B cell (primary cell): ENCODE results near the gene FLT3LG. TPM values are rescaled to one million over a fixed set of nuclear protein-coding genes. Genes with fewer than 3 reads are reported as not detected.

Experiments
- ATAC-seq: fragments of 200-7000 bp; cut with Tn5 transposase; one replicate; pipeline ENCODE4 v1.10.0; 2021; ENCODE audit warnings: low read depth, mild to moderate bottlenecking, moderate number of reproducible peaks, moderate library complexity
- CTCF ChIA-PET: fragments of 350-600 bp; sonication (Branson Sonifier 250); formaldehyde crosslinking; loops from one replicate; lab custom pipeline; 2021; ENCODE audit warnings: antibody characterized with exemption, inconsistent platforms; lab: Charles Lee
- POLR2A ChIA-PET: fragments of 350-600 bp; sonication (Branson Sonifier 250); formaldehyde crosslinking; loops from one replicate; lab custom pipeline; 2021; ENCODE audit warnings: antibody characterized with exemption; lab: Charles Lee
- DNase-seq: peaks from one replicate; pipeline ENCODE4 v3.0.0; 2013
- H2AFZ ChIP-seq: 2 replicates; pipeline ENCODE4 v1.6.1; 2012; ENCODE audit warnings: mild to moderate bottlenecking, low read depth, low read length; ENCODE audit not compliant: insufficient read depth, poor library complexity, severe bottlenecking
- H3K27ac ChIP-seq, 2 donors: 1 replicate in 1 of 2; 2 replicates in 1 of 2; pipeline ENCODE4 v1.5.1; 2012 to 2013; ENCODE audit warnings: low read length in 2 of 2, mild to moderate bottlenecking in 2 of 2, moderate library complexity in 1 of 2
- H3K27me3 ChIP-seq, 4 experiments: fragments of 200-600 bp in 1 of 4; sonication (generic) in 1 of 4; replicated peaks in 1 of 4; 1 replicate in 2 of 4; 2 replicates in 2 of 4; pipeline versions ENCODE4 v1.6.1 to v1.7.0; 2013 to 2016; ENCODE audit warnings: low read length in 3 of 4, mild to moderate bottlenecking in 2 of 4, mixed read lengths in 1 of 4, moderate library complexity in 1 of 4; ENCODE audit not compliant: insufficient read depth in 4 of 4, control insufficient read depth in 3 of 4; ENCODE audit errors: control extremely low read depth in 1 of 4
- H3K36me3 ChIP-seq, 2 experiments: replicated peaks in 1 of 2; 1 replicate in 1 of 2; 2 replicates in 1 of 2; pipeline versions ENCODE4 v1.6.1 to v1.7.1; 2013; ENCODE audit warnings: low read length in 1 of 2; ENCODE audit not compliant: insufficient read depth in 2 of 2, control insufficient read depth in 1 of 2; ENCODE audit errors: control extremely low read depth in 1 of 2, extremely low read depth in 1 of 2
- H3K4me1 ChIP-seq, 2 donors: fragments of 200-600 bp in 1 of 2; sonication (generic) in 1 of 2; 1 replicate in 1 of 2; 2 replicates in 1 of 2; pipeline versions ENCODE4 v1.5.1 to v1.6.1; 2013 to 2017; ENCODE audit warnings: low read length in 2 of 2; ENCODE audit not compliant: control insufficient read depth in 2 of 2, insufficient read depth in 2 of 2
- H3K4me2 ChIP-seq: replicated peaks from 2 replicates; pipeline ENCODE3; 2012; ENCODE audit warnings: mild to moderate bottlenecking, low read depth, low read length; ENCODE audit not compliant: poor library complexity, severe bottlenecking
- H3K4me3 ChIP-seq, 5 experiments: fragments of 200-600 bp in 1 of 5; sonication (generic) in 1 of 5; 1 replicate in 3 of 5; 2 replicates in 2 of 5; pipeline versions ENCODE4 v1.5.1 to v1.7.0; 2011 to 2016; ENCODE audit warnings: low read length in 4 of 5, mild to moderate bottlenecking in 4 of 5, low read depth in 2 of 5, control low read depth in 1 of 5, moderate library complexity in 1 of 5; ENCODE audit not compliant: insufficient read depth in 1 of 5; ENCODE audit errors: control extremely low read depth in 1 of 5, extremely low read depth in 1 of 5
- H3K79me2 ChIP-seq: fragments of 200-600 bp; sonication (generic); one replicate; pipeline ENCODE4 v1.6.0; 2016; ENCODE audit warnings: low read length; ENCODE audit not compliant: control insufficient read depth, insufficient read depth
- H3K9ac ChIP-seq: fragments of 200-600 bp; sonication (generic); 2 replicates; pipeline ENCODE4 v1.6.1; 2017; ENCODE audit warnings: mild to moderate bottlenecking, low read length, moderate library complexity
- H3K9me3 ChIP-seq, 3 donors: one replicate each; pipeline versions ENCODE4 v1.6.1 to v1.7.1; 2013; ENCODE audit warnings: low read length in 2 of 3; ENCODE audit not compliant: control insufficient read depth in 2 of 3, insufficient read depth in 1 of 3; ENCODE audit errors: control extremely low read depth in 1 of 3
- H4K20me1 ChIP-seq: 2 replicates; pipeline ENCODE4 v1.6.0; 2012; ENCODE audit warnings: mild to moderate bottlenecking, low read length; ENCODE audit not compliant: insufficient read depth, control insufficient read depth, poor library complexity, severe bottlenecking
- H3K27ac Mint-ChIP-seq: one replicate; pipeline ENCODE4 v1.8.0; 2021; ENCODE audit warnings: mixed read lengths
- H3K27me3 Mint-ChIP-seq: one replicate; pipeline ENCODE4 v1.8.0; 2021; ENCODE audit warnings: mixed read lengths
- H3K4me1 Mint-ChIP-seq: one replicate; pipeline ENCODE4 v1.8.0; 2021; ENCODE audit warnings: mixed read lengths
- H3K4me3 Mint-ChIP-seq: one replicate; pipeline ENCODE4 v1.8.0; 2021; ENCODE audit warnings: mixed read lengths
- H3K9me3 Mint-ChIP-seq: one replicate; pipeline ENCODE4 v1.8.0; 2022; ENCODE audit warnings: mixed read lengths; ENCODE audit not compliant: insufficient read depth
- CTCF ChIP-seq: fragments of 200-600 bp; IDR thresholded peaks from one replicate; pipeline ENCODE4 v1.8.0; 2022; ENCODE audit warnings: antibody characterized with exemption, mild to moderate bottlenecking
- EZH2 ChIP-seq: IDR thresholded peaks from 2 replicates; pipeline ENCODE4 v1.6.1; 2012; ENCODE audit warnings: borderline replicate concordance, low read depth, mild to moderate bottlenecking, moderate library complexity, low read length; ENCODE audit not compliant: insufficient read depth, poor library complexity, severe bottlenecking
- WGBS: methylation state at CpG from one replicate; pipeline ENCODE4 v1.1.5; 2013; ENCODE audit warnings: missing lambda C conversion rate; ENCODE audit not compliant: insufficient coverage; 5-methylcytosine and 5-hydroxymethylcytosine counted together
- intact Hi-C: fragments of 100-400 bp; cut with micrococcal nuclease; formaldehyde crosslinking; loops from one replicate; pipeline ENCODE4 v1.10.0; 2022
- polyA plus RNA-seq: library from polyadenylated mRNA; depleted of rRNA; stranded (reverse); fragments of >200 nt; gene quantifications from 2 replicates; pipeline ENCODE4 v1.2.3, GENCODE V29; 2012
- total RNA-seq, 2 donors: library from RNA; stranded (reverse); fragments of 120-200 nt in 1 of 2; gene quantifications; 1 replicate in 1 of 2; 2 replicates in 1 of 2; pipeline versions ENCODE4 v1.2.3 to v1.2.4, GENCODE V29; 2013 to 2022

Gene FLT3LG
- total and polyA plus RNA-seq, 2 donors (not counting 1 experiment from before 2014, with no cell fraction given) = 31.0 to 49.8 TPM

- Histone ChIP-seq H3K4me3 (no peak overlapping the region), H4K20me1 (no peaks in the 10 kb centered on the region), H2AFZ (no peak overlapping the region), H3K27me3 (no peaks in the 10 kb centered on the region), H3K36me3 (no peaks in the 10 kb centered on the region), H3K27ac (no peak overlapping the region), H3K4me2 (no peak overlapping the region), H3K4me1 (peaks cover 23 to 32% of the 10 kb centered on the region in 2 donors), H3K9me3 (no peaks in the 10 kb centered on the region), H3K9ac (no peak overlapping the region), H3K79me2 (no peaks in the 10 kb centered on the region)
- intact Hi-C loops = no loop called here
- POLR2A ChIA-PET = interaction anchor here (0.6 kb wide), 1 partner anchor 168 kb away, joined by 3 read pairs; no protein-coding TSS in a partner anchor
- Mint-ChIP-seq H3K27me3 (no peaks in the 10 kb centered on the region), H3K4me1 (peaks cover 28% of the 10 kb centered on the region), H3K4me3 (no peak overlapping the region), H3K27ac (no peak overlapping the region), H3K9me3 (no peaks in the 10 kb centered on the region)
- TF ChIP-seq CTCF (no peak), EZH2 (no peak)
- 85% methylated on average over 5 of the region's 12 CpGs for WGBS
- DNase-seq = no peak
- no peak for ATAC-seq
- CTCF ChIA-PET = interaction anchor here (0.9 to 2.3 kb wide), 6 partner anchors 22 to 167 kb away, joined by 3 to 6 read pairs (median 3); partner anchors contain the start of gene FLT3LG
Measured at GRCh38 chr19:49507803-49508494, 33.9 kb downstream of the FLT3LG start.
